Small intestine (tissue), 7 donors: Measurements from ENCODE around the gene MVB12B. TPM values are rescaled to one million over a fixed set of nuclear protein-coding genes. Genes with fewer than 3 reads are reported as not detected.

Source experiments
- DNase-seq, 2 donors: peaks; one replicate each; pipeline versions ENCODE4 v3.0.0 to v3.0.0-alpha.2; 2013
- FAIRE-seq: peaks from 2 replicates; lab custom pipeline; 2012; peaks lifted over from hg19 to GRCh38; lab: Jason Lieb, UNC
- H3K27ac ChIP-seq, 3 donors: one replicate each; pipeline ENCODE4 v1.5.1; 2013; ENCODE audit warnings: low read length in 2 of 3, mild to moderate bottlenecking in 2 of 3, control low read depth in 1 of 3, inconsistent platforms in 1 of 3, low read depth in 1 of 3, moderate library complexity in 1 of 3
- H3K27me3 ChIP-seq, 3 donors: one replicate each; pipeline ENCODE4 v1.6.1; 2013; ENCODE audit warnings: low read length in 3 of 3, inconsistent platforms in 1 of 3; ENCODE audit not compliant: control insufficient read depth in 3 of 3, insufficient read depth in 3 of 3
- H3K36me3 ChIP-seq, 3 donors: one replicate each; pipeline ENCODE4 v1.6.1; 2013; ENCODE audit warnings: low read length in 3 of 3, inconsistent platforms in 1 of 3, low read depth in 1 of 3, mild to moderate bottlenecking in 1 of 3, moderate library complexity in 1 of 3; ENCODE audit not compliant: control insufficient read depth in 3 of 3, insufficient read depth in 2 of 3
- H3K4me1 ChIP-seq, 3 donors: one replicate each; pipeline ENCODE4 v1.6.1; 2013; ENCODE audit warnings: low read length in 2 of 3, inconsistent platforms in 1 of 3, low read depth in 1 of 3, mild to moderate bottlenecking in 1 of 3, moderate library complexity in 1 of 3; ENCODE audit not compliant: control insufficient read depth in 3 of 3, insufficient read depth in 2 of 3
- H3K4me3 ChIP-seq, 3 donors: one replicate each; pipeline ENCODE4 v1.5.1; 2013; ENCODE audit warnings: low read length in 3 of 3, control low read depth in 1 of 3, inconsistent platforms in 1 of 3, low read depth in 1 of 3, mild to moderate bottlenecking in 1 of 3, moderate library complexity in 1 of 3
- H3K9me3 ChIP-seq, 2 donors: one replicate each; pipeline ENCODE4 v1.6.1; 2013; ENCODE audit warnings: low read depth in 1 of 2, low read length in 1 of 2; ENCODE audit not compliant: control insufficient read depth in 2 of 2, insufficient read depth in 1 of 2
- WGBS, 3 donors: extraction: QIAGEN DNeasy Blood & Tissue Kit; methylation state at CpG; one replicate each; pipeline ENCODE4 v1.1.7; 2013; 5-methylcytosine and 5-hydroxymethylcytosine counted together
- polyA plus RNA-seq, 4 donors: library from polyadenylated mRNA; stranded (reverse) in 3 of 4; unstranded in 1 of 4; fragments of 200-250 nt in 3 of 4; fragments of 120-200 nt in 1 of 4; gene quantifications; one replicate each; pipeline versions ENCODE4 v1.2.1 to v1.2.3, GENCODE V29; 2013
- donor health status: healthy with polysubstance abuse.
- donor health status: control.
- donor health status: control.
- donor health status: Bipolar disorder and iron deficiency.
- donor health status: healthy.

Gene MVB12B
- polyA plus RNA-seq, 4 donors: 1.6 to 10.0 (median 4.2) TPM

DNA sequence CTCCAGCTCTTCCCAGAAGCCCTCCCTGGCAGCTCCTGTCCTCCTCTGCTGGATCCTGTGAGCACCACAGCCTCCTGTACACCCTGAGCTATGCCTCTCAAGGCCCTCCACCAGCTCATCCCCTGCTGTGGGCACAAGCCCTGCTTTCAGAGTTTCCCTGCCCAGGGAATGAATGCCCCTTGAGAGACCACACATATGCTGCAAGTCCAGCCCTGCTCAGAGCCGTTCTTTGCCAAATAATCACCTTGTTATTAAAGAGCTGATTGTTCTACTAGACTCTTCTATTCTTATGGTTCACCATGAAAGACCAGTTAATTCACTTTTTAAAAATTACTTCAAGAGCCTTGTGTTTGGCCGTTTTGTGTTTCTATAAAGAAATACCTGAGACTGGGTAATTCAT, 121.5 kb downstream of the MVB12B start:
- no peaks in the 10 kb centered on the region for H3K27me3 ChIP-seq
- FAIRE-seq: no peak
- no peak overlapping the region for H3K4me3 ChIP-seq
- 84 to 92% (median 85%) methylated on average over 2 of the region's 2 CpGs for WGBS, 3 donors
- no peak overlapping the region for H3K27ac ChIP-seq
- H3K36me3 ChIP-seq: peaks cover 0 to 46% (median 0%) of the 10 kb centered on the region in 3 donors
- no peaks in the 10 kb centered on the region for H3K4me1 ChIP-seq
- no peaks in the 10 kb centered on the region for H3K9me3 ChIP-seq
- no peak for DNase-seq

- FAIRE-seq (no peak), DNase-seq (no peak)
- H3K4me1 ChIP-seq: no peaks in the 10 kb centered on the region
- H3K27ac ChIP-seq: no peak overlapping the region
- H3K9me3 ChIP-seq: no peaks in the 10 kb centered on the region
- H3K4me3 ChIP-seq: no peak overlapping the region
- WGBS, 3 donors: 90 to 93% (median 93%) methylated on average over 14 of the region's 14 CpGs
- H3K36me3 ChIP-seq: peaks cover 0 to 50% (median 0%) of the 10 kb centered on the region in 3 donors
- H3K27me3 ChIP-seq: no peaks in the 10 kb centered on the region
Measured at GRCh38 chr9:126448865-126449577, 122.4 kb downstream of the MVB12B start.

DNA sequence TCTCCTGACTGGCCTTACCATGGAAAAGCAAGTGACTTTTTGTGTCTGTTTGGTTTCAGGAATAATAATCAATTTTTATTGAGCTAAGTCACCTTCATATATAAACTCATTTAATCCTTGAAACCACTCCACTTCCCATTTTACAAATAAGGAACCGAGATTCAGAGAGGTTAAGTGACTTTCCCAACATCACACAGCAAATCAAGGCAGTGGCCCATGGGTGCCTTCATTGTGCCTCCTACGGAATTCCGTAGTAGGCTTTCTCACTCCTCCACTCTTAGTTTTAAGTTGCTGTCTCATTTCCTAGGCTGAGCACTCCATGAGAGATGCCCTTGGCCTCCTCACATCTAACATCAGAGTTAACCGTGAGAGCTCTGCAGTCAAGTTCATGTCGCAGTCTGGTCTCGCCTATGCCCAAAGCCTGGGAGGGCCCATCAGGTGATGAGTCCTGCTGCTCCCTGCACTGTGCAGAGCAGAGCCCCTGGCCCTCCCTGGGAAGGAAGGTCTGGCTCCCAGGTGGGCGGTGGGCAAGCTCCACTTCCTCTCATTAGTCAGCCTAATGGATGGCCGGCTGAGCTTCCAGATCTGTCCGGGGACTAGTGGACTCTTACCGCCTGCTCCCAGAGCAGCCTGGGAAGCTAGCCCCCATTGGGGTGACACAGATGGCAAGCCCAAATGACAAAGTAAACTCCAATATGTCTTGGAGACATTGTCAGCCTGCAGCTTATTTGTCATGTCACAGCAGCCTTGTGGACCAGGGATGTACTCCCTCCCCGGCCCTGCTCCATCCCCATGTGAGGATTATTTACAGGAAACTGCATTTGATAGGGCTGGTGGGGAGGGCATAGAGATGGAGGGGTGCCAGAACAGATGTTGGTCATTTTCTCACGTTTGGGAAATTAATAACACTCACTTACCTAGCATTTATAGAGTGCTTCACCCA, 123.4 kb downstream of the MVB12B start:
- Histone ChIP-seq H3K4me3 (no peak overlapping the region), H3K4me1 (no peaks in the 10 kb centered on the region), H3K9me3 (no peaks in the 10 kb centered on the region), H3K27me3 (no peaks in the 10 kb centered on the region), H3K27ac (no peak overlapping the region), H3K36me3 (peaks cover 0 to 53% (median 0%) of the 10 kb centered on the region in 3 donors)
- DNase-seq: no peak
- WGBS, 3 donors: 87 to 92% (median 88%) methylated on average over 12 of the region's 12 CpGs
- no peak for FAIRE-seq

- H3K27me3 ChIP-seq: no peaks in the 10 kb centered on the region
- peaks cover 0 to 55% (median 0%) of the 10 kb centered on the region in 3 donors for H3K36me3 ChIP-seq
- DNase-seq (no peak), FAIRE-seq (no peak)
- no peaks in the 10 kb centered on the region for H3K9me3 ChIP-seq
- H3K27ac ChIP-seq: no peak overlapping the region
- 95% methylated on average over 6 of the region's 6 CpGs for WGBS, 3 donors
- H3K4me3 ChIP-seq: no peak overlapping the region
- no peaks in the 10 kb centered on the region for H3K4me1 ChIP-seq
Measured at GRCh38 chr9:126450668-126451205, 124.1 kb downstream of the MVB12B start.

- WGBS, 3 donors: 90 to 94% (median 94%) methylated on average over 6 of the region's 6 CpGs
- H3K27me3 ChIP-seq: no peaks in the 10 kb centered on the region
- DNase-seq (no peak), FAIRE-seq (no peak)
- H3K9me3 ChIP-seq: no peaks in the 10 kb centered on the region
- H3K27ac ChIP-seq: no peak overlapping the region
- peaks cover 0 to 59% (median 0%) of the 10 kb centered on the region in 3 donors for H3K36me3 ChIP-seq
- no peaks in the 10 kb centered on the region for H3K4me1 ChIP-seq
- no peak overlapping the region for H3K4me3 ChIP-seq
Measured at GRCh38 chr9:126451316-126451885, 124.8 kb downstream of the MVB12B start.

DNA sequence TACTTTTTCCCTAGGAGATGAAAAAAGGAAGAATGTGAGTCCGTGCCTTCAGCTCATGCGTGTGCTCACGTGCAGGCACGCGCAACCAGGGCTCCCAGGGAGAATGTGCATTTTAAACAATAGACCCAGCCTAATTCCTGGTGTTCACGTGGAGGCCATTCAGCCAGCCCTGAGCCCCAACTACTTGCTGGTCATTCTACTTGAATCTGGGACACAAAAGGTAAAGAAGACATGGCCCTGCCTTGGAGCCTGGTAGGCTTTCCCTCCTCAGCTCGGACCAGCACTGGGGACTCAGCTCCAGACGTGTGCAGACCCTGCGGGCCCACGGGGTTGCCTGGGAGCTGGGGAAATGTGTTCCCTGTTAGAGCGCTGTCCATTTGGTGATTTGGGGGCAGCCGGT, 125.5 kb downstream of the MVB12B start:
- no peak overlapping the region for H3K4me3 ChIP-seq
- H3K36me3 ChIP-seq: peaks cover 0 to 66% (median 0%) of the 10 kb centered on the region in 3 donors
- H3K4me1 ChIP-seq: no peaks in the 10 kb centered on the region
- H3K27me3 ChIP-seq: no peaks in the 10 kb centered on the region
- WGBS, 3 donors: 89 to 95% (median 94%) methylated on average over 12 of the region's 12 CpGs
- no peaks in the 10 kb centered on the region for H3K9me3 ChIP-seq
- FAIRE-seq (no peak), DNase-seq (no peak)
- no peak overlapping the region for H3K27ac ChIP-seq

DNA sequence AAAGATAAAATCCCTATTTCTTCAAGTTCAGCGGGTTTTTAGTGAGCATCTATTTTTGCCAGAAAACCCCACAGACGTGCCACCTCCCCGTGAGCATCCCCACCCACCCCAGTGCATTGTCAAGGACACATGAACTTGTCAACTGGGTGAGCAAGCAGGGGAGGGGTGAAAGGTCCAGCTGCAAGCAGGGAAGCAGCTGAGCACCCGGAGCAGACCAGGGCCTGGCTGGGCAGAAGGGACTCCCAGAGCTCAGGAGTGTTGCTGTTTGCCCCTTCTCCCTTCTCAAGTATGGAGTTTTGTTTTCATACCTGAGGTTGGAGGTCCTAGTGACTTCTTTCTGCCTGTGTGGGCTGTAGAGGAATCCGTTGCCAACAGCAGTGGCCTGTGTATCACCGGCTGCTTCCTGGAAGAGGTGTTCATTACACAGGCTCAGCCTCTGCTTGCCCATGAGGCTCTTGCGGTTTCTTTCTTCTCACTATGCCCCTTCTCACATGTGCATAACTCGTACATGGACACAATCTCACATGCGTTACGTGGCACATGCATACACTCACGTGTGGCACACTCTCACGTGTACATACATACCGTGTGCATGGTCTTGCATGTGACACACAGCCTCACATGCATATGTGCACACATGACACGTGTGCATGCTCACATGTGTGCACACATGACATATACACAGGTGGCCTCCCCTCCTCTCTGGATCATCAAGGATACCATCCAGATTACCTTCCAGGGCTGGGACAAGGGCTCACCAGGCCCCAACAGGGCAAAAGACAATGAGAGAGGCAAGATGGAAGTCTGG, 126.7 kb downstream of the MVB12B start:
- 89 to 91% (median 90%) methylated on average over 14 of the region's 14 CpGs for WGBS, 3 donors
- H3K4me3 ChIP-seq: no peak overlapping the region
- H3K27ac ChIP-seq: no peak overlapping the region
- FAIRE-seq: no peak
- H3K4me1 ChIP-seq: no peaks in the 10 kb centered on the region
- peaks cover 0 to 71% (median 0%) of the 10 kb centered on the region in 3 donors for H3K36me3 ChIP-seq
- DNase-seq: no peak
- H3K9me3 ChIP-seq: no peaks in the 10 kb centered on the region
- H3K27me3 ChIP-seq: no peaks in the 10 kb centered on the region
